Activated T-helper 17 cell treated with anti-CD3 and anti-CD28 coated beads, Interleukin-2, amount 50 U/mL, for 72 hours (primary cell): ENCODE measurements around the gene DYRK2. TPM values are rescaled to one million over a fixed set of nuclear protein-coding genes. Genes with fewer than 3 reads are reported as not detected.
"Not testable (repeated sequence)": the region's sequence is repeated elsewhere in the genome, so short reads cannot be mapped to it uniquely, and the experiment has no call there.

Experiments
- ATAC-seq: fragments of 150-1000 bp; cut with Tn5 transposase; replicated peaks from 2 replicates; pipeline ENCODE4 v1.10.0; 2021; ENCODE audit warnings: mild to moderate bottlenecking, moderate library complexity
- H3K27ac Mint-ChIP-seq: one replicate; pipeline ENCODE4 v1.8.0; 2022; ENCODE audit warnings: mixed read lengths
- H3K27me3 Mint-ChIP-seq: one replicate; pipeline ENCODE4 v1.8.0; 2022; ENCODE audit warnings: mixed read lengths
- H3K36me3 Mint-ChIP-seq: one replicate; pipeline ENCODE4 v1.8.0; 2022; ENCODE audit warnings: low read depth, mild to moderate bottlenecking, mixed read lengths
- H3K4me1 Mint-ChIP-seq: one replicate; pipeline ENCODE4 v1.8.0; 2022; ENCODE audit warnings: mixed read lengths
- H3K4me3 Mint-ChIP-seq: one replicate; pipeline ENCODE4 v1.8.0; 2022; ENCODE audit warnings: mild to moderate bottlenecking, mixed read lengths
- H3K9me3 Mint-ChIP-seq: one replicate; pipeline ENCODE4 v1.8.0; 2022; ENCODE audit warnings: mixed read lengths
- total RNA-seq, 2 donors: library from RNA; stranded (reverse); gene quantifications; one replicate each; pipeline ENCODE4 v1.2.3, GENCODE V29; 2022

Gene DYRK2
- total RNA-seq, 2 donors from 2014 or later: 16.6 to 17.6 TPM

DNA sequence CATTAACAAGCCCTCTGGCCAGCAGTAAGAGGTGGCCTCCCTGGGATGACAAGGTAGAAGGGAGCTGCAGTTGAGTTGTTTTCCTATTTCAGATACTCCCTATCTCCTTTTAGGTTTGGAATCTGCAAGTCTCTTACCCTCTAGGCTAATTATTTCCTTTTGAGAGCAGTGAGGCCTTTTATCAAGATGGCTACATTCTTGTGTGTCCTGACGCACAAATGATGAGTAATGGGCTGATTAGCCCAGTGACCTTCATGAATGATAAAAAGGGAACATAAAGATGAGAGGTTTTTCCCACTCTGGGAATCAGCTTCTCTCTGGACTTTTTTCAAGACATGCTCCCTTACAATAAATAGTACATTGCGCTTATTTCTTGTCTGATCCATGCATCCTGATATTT lies 22.9 kb downstream of the DYRK2 start:
- no peak for ATAC-seq
- Mint-ChIP-seq H3K4me1 (peaks cover 17% of the 10 kb centered on the region), H3K36me3 (peaks cover 28% of the 10 kb centered on the region), H3K27ac (no peak overlapping the region), H3K27me3 (no peaks in the 10 kb centered on the region), H3K4me3 (no peak overlapping the region), H3K9me3 (peaks cover 12% of the 10 kb centered on the region)

GRCh38 chr12:67671892-67672291 lies 23.3 kb downstream of the DYRK2 start:
- Mint-ChIP-seq H3K9me3 (peaks cover 12% of the 10 kb centered on the region), H3K27me3 (no peaks in the 10 kb centered on the region), H3K4me1 (peaks cover 17% of the 10 kb centered on the region), H3K4me3 (no peak overlapping the region), H3K36me3 (peaks cover 28% of the 10 kb centered on the region), H3K27ac (no peak overlapping the region)
- ATAC-seq: no peak

- peaks cover 12% of the 10 kb centered on the region for H3K9me3 Mint-ChIP-seq
- not testable (repeated sequence) for H3K4me3 Mint-ChIP-seq, H3K27me3 Mint-ChIP-seq, ATAC-seq, H3K27ac Mint-ChIP-seq
- peaks cover 17% of the 10 kb centered on the region for H3K4me1 Mint-ChIP-seq
- H3K36me3 Mint-ChIP-seq: peaks cover 24% of the 10 kb centered on the region
Measured at GRCh38 chr12:67672507-67672906, 24.0 kb downstream of the DYRK2 start.

DNA sequence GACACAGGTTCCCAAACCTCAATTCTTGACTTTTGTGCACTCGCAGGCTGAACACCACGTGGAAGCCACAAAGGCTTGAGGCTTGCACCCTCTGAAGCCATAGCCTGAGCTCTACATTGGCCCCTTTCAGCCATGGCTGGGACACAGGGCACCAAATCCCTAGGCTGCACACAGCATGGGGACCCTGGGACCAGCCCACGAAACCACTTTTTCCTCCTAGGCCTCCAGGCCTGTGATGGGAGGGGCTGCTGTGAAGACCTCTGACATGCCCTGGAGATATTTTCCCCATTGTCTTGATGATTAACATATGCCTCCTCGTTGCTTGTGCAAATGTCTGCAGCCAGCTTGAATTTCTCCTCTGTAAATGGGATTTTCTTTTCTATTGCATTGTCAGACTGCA lies 25.0 kb downstream of the DYRK2 start:
- H3K4me3 Mint-ChIP-seq, H3K27ac Mint-ChIP-seq, ATAC-seq, H3K27me3 Mint-ChIP-seq: not testable (repeated sequence)
- H3K4me1 Mint-ChIP-seq: peaks cover 17% of the 10 kb centered on the region
- H3K36me3 Mint-ChIP-seq: peaks cover 21% of the 10 kb centered on the region
- peaks cover 12% of the 10 kb centered on the region for H3K9me3 Mint-ChIP-seq

DNA sequence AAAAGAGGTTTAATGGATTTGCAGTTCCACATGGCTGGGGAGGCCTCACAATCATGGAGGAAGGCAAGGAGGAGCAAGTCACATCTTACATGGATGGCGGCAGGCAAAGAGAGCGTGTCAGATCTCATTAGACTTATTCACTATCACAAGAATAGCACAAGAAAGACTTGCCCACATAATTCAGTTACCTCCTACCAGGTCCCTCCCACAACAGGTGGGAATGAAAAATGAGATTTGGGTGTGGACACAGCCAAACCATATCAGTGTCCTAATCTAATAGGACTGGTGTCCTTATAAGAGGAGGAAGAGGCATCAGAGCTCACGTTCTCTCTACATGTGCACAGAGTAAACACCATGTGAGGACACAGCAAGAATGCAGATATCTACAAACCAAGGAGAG lies 25.9 kb downstream of the DYRK2 start:
- H3K9me3 Mint-ChIP-seq: peaks cover 12% of the 10 kb centered on the region

GRCh38 chr12:67676624-67677023 lies 28.1 kb downstream of the DYRK2 start:
- peaks cover 22% of the 10 kb centered on the region for H3K36me3 Mint-ChIP-seq

More for the DNA sequence above, 25.9 kb downstream of the DYRK2 start:
- no peaks in the 10 kb centered on the region for H3K27me3 Mint-ChIP-seq
- ATAC-seq: no peak
- no peak overlapping the region for H3K27ac Mint-ChIP-seq
- H3K4me1 Mint-ChIP-seq: peaks cover 19% of the 10 kb centered on the region
- peaks cover 21% of the 10 kb centered on the region for H3K36me3 Mint-ChIP-seq
- no peak overlapping the region for H3K4me3 Mint-ChIP-seq

GRCh38 chr12:67677166-67677565 lies 28.6 kb downstream of the DYRK2 start:
- no peak for ATAC-seq
- Mint-ChIP-seq H3K27ac (no peak overlapping the region), H3K4me1 (peaks cover 9% of the 10 kb centered on the region), H3K4me3 (no peak overlapping the region), H3K36me3 (peaks cover 26% of the 10 kb centered on the region), H3K9me3 (peaks cover 10% of the 10 kb centered on the region), H3K27me3 (no peaks in the 10 kb centered on the region)

More at GRCh38 chr12:67676624-67677023, 28.1 kb downstream of the DYRK2 start:
- Mint-ChIP-seq H3K27me3 (no peaks in the 10 kb centered on the region), H3K9me3 (peaks cover 12% of the 10 kb centered on the region), H3K4me3 (no peak overlapping the region), H3K4me1 (peaks cover 9% of the 10 kb centered on the region), H3K27ac (no peak overlapping the region)
- ATAC-seq: no peak

- H3K36me3 Mint-ChIP-seq: peaks cover 8% of the 10 kb centered on the region
- H3K4me3 Mint-ChIP-seq: no peak overlapping the region
- no peak overlapping the region for H3K27ac Mint-ChIP-seq
- peaks cover 9% of the 10 kb centered on the region for H3K4me1 Mint-ChIP-seq
- H3K9me3 Mint-ChIP-seq: no peaks in the 10 kb centered on the region
- no peak for ATAC-seq
- no peaks in the 10 kb centered on the region for H3K27me3 Mint-ChIP-seq
Measured at GRCh38 chr12:67681105-67681778, 32.7 kb downstream of the DYRK2 start.

DNA sequence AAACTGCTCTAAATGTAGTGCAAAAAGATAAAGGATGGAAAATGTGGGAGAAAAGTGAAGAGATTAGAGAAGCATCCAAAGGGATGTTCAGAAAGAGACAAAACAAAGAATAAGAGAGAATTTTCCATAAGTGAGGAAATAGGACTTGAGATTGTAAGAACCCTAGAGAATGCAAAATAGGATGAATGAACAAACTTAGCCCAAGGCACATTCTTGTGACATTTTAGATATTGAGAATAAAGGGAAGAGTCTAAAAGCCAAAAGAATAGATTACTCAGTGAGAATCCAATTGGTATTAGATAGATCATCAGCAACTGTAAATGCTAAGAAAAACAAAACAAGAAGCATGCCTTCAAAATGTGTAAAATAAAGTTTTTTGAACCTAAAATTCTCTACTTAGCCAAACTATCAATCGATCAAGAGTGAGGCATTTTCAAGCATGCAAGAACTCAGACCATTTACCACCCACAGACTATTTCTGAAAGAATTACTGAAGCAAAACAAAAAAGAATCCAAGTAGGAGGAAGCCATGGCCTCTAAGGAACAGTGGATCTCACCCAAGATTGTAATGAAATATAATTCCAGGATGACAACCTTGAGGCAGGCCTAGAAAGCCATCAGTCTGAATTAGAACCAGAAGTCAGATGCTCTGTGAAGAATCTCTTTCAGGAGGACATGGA lies 33.5 kb downstream of the DYRK2 start:
- H3K36me3 Mint-ChIP-seq: peaks cover 8% of the 10 kb centered on the region
- H3K4me1 Mint-ChIP-seq: peaks cover 9% of the 10 kb centered on the region
- ATAC-seq: no peak
- H3K27me3 Mint-ChIP-seq: no peaks in the 10 kb centered on the region
- H3K27ac Mint-ChIP-seq: no peak overlapping the region
- no peak overlapping the region for H3K4me3 Mint-ChIP-seq
- H3K9me3 Mint-ChIP-seq: no peaks in the 10 kb centered on the region

- no peak for ATAC-seq
- Mint-ChIP-seq H3K9me3 (peaks cover 3% of the 10 kb centered on the region), H3K4me1 (no peaks in the 10 kb centered on the region)
Measured at GRCh38 chr12:67689385-67689784, 40.8 kb downstream of the DYRK2 start.

DNA sequence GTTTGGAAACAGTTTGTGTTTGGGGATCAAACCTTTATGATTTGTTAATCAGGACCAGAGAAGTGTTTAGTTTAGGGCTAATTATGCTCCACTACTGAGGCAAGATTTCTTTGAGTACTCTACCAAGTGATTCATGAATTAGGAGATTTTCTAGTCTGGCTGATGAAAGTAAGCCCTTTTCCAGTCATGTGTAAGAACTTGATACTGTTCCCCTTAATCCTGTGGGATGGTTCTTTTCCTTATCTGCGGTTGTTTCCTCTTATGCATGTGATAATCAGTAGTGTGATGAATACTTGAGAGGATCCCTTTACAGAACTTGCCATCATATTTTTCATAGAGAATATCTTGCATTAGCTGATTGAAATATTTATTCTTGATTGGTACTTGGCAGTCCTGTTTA lies 42.1 kb downstream of the DYRK2 start:
- H3K9me3 Mint-ChIP-seq: peaks cover 3% of the 10 kb centered on the region
- no peaks in the 10 kb centered on the region for H3K27me3 Mint-ChIP-seq
- H3K27ac Mint-ChIP-seq: no peak overlapping the region
- no peak overlapping the region for H3K4me3 Mint-ChIP-seq
- H3K36me3 Mint-ChIP-seq: no peaks in the 10 kb centered on the region
- H3K4me1 Mint-ChIP-seq: peaks cover 10% of the 10 kb centered on the region
- ATAC-seq: no peak

More at GRCh38 chr12:67689385-67689784, 40.8 kb downstream of the DYRK2 start:
- no peak overlapping the region for H3K27ac Mint-ChIP-seq
- no peak overlapping the region for H3K4me3 Mint-ChIP-seq
- H3K27me3 Mint-ChIP-seq: no peaks in the 10 kb centered on the region
- H3K36me3 Mint-ChIP-seq: no peaks in the 10 kb centered on the region

DNA sequence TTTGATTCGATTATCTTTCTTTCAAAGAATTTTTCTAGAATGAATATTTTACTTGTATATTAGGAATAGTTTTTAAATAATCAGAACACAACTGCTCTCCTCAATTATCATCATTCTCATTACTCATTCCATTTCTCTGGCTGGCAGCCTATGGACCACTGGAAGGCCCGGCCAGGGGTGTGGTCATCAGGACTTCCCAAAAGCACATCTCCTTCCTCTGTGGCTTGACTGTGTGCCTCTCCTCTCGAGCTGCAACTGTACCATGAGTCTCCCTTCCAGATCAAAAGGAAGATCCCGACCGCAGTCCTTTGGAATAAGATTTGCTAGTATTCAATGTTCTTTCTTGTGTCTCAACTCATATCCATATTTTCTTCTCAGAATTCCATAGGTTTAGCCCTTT lies 42.7 kb downstream of the DYRK2 start:
- Mint-ChIP-seq H3K4me3 (no peak overlapping the region), H3K9me3 (peaks cover 3% of the 10 kb centered on the region), H3K36me3 (no peaks in the 10 kb centered on the region), H3K4me1 (peaks cover 12% of the 10 kb centered on the region), H3K27me3 (no peaks in the 10 kb centered on the region), H3K27ac (no peak overlapping the region)
- no peak for ATAC-seq

GRCh38 chr12:67692135-67692534 lies 43.6 kb downstream of the DYRK2 start:
- H3K9me3 Mint-ChIP-seq: peaks cover 3% of the 10 kb centered on the region
- H3K36me3 Mint-ChIP-seq: no peaks in the 10 kb centered on the region
- no peaks in the 10 kb centered on the region for H3K27me3 Mint-ChIP-seq
- no peak overlapping the region for H3K4me3 Mint-ChIP-seq
- H3K27ac Mint-ChIP-seq: no peak overlapping the region
- H3K4me1 Mint-ChIP-seq: peaks cover 12% of the 10 kb centered on the region
- no peak for ATAC-seq

- H3K4me3 Mint-ChIP-seq: no peak overlapping the region
- H3K36me3 Mint-ChIP-seq: no peaks in the 10 kb centered on the region
- peaks cover 16% of the 10 kb centered on the region for H3K4me1 Mint-ChIP-seq
- no peaks in the 10 kb centered on the region for H3K9me3 Mint-ChIP-seq
- ATAC-seq: no peak
- no peaks in the 10 kb centered on the region for H3K27me3 Mint-ChIP-seq
- no peak overlapping the region for H3K27ac Mint-ChIP-seq
Measured at GRCh38 chr12:67692966-67693365, 44.4 kb downstream of the DYRK2 start.

- no peak for ATAC-seq
- Mint-ChIP-seq H3K4me1 (peaks cover 16% of the 10 kb centered on the region), H3K27ac (no peak overlapping the region), H3K9me3 (no peaks in the 10 kb centered on the region), H3K27me3 (no peaks in the 10 kb centered on the region), H3K4me3 (no peak overlapping the region), H3K36me3 (no peaks in the 10 kb centered on the region)
Measured at GRCh38 chr12:67693894-67694293, 45.3 kb downstream of the DYRK2 start.
